ENCODE results near the gene GMDS.

The GMDS gene

GRCh38 chr6:2099870-2100269, 145.5 kb downstream of the GMDS start:
- no peak for DNase-seq (ENCODE audit: low read depth)

- DNase-seq (ENCODE audit: low read depth) = no peak
These were observed 147.9 kb downstream of the GMDS start for GRCh38 chr6:2097464-2097863.

GRCh38 chr6:2094642-2095041, 150.8 kb downstream of the GMDS start:
- no peak for DNase-seq (ENCODE audit: low read depth)

GRCh38 chr6:2086326-2086965, 159.0 kb downstream of the GMDS start:
- DNase-seq (ENCODE audit: low read depth) = peak; percentile 42

DNA sequence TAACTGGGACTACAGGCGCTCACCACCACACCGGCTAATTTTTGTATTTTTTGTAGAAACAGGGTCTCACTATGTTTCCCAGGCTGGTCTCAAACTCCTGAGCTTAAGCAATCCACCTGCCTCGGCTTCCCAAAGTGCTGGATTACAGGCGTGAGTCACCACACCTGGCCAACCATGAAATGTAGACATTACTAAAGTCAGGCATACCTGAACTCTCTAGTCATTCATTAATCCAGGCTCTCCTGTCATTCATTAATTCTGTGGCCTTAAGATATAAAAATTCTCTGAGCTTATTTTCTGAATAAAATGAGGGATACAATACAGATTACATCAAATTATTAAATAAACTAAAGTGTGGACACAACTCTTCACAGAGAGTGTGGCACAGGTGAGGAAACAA, 159.7 kb downstream of the GMDS start:
- DNase-seq (ENCODE audit: low read depth) = no peak

DNA sequence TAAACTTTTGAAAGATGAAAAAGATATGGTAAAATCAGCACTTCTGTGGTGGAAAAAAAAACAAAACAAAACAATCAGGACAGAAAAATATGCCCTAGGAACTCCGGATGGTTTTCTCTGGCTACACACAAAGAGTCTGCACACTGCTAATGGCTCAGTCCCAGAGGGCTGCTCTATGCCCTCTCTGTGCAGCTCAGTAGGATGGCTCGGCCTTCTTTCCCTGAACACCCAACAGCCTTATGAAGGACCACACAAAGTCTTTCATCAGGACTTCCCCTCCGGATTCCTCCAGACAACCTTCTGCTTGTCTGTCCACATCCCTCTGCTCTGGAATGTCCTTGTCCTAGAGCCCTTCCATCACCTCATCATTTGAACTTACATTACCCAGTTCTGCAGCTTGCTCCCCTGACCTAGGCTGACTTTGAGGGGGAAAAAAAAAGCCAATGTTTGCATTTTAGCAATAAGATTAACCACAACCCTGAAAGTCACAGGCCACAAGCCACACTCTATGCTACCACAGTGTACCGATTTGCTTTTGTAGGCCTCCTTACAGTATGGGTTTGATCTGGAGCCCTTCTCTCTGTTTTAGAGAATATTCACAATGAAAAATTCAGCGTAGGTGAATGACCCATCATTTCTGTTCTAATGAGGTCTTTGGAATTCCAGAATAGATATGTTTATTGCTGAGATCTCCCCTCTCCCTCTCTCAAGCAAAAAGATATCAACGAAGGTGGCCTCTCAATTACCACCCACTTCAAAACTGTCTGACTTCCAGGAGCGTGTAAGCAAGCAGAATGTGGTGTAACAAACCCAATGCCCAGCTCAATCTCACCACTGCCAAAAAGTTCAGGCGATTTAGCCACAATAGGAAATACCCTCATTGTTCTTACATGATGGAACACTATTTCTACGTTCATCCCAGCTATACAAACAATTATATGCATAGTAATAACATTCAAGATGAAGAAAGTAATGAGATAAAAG, 164.0 kb downstream of the GMDS start:
- no peak for DNase-seq (ENCODE audit: low read depth)

- DNase-seq (ENCODE audit: low read depth) = no peak
These were observed 166.5 kb downstream of the GMDS start for GRCh38 chr6:2078888-2079287.

GRCh38 chr6:2077826-2078225, 167.6 kb downstream of the GMDS start:
- no peak for DNase-seq (ENCODE audit: low read depth)

- DNase-seq (ENCODE audit: low read depth) = no peak
These were observed 171.9 kb downstream of the GMDS start for GRCh38 chr6:2073476-2073875.

DNA sequence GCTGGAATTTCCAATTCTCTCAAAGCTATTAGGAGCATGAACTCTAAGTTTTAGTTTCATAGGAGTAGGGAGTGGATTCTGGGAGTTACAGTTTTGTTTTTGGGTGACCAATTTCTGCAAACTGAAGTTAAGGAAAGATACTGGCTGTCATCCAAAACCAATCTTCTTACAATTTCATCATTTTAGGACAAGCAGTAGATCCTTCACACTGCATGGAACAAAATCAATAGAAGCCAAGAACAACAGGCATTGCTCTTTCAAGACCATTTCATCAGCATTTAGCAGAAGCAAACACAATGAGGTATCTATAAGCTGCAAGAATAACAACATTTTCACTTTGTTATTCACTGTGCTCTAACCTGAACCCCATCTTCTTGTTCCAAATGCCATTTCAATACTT, 173.0 kb downstream of the GMDS start:
- no peak for DNase-seq (ENCODE audit: low read depth)

- DNase-seq (ENCODE audit: low read depth) = no peak
These were observed 181.9 kb downstream of the GMDS start for GRCh38 chr6:2063547-2063946.

DNA sequence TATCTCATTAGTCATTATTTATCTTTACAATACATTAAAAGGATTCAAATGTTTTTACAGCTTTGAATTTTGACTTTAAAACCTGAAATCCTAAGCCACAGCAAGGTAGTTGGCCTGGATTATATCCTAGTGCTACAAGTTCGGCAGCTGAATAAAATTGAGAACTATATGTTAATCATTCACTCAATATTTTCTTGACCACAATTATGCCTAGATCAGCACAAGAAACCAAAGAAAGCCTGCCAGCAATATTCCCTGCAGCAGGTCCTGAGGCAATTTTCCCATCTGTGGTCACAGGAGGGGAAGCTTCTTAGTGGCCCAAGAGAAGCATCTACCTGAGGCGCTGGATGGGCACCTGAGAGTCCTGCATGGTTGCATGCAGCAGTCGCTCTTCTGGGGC, 183.5 kb downstream of the GMDS start:
- DNase-seq (ENCODE audit: low read depth) = no peak

DNA sequence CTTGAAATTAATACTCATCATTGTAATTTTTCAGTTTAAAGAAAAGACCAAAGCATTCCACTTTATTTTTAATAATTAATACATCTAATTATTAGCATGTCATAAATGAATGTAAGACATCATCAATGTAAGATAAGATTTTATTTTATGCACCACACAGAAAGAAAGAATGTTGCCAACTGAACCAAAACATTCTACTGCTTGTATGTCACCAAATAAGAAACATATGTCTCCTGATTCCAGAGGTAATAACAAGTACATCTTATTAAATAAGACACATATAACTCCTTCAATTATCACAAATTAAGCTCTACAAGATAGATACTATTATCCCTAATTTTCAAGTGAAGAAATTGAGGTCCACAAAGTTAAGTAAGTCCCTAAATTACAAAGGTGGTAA, 189.5 kb downstream of the GMDS start:
- DNase-seq (ENCODE audit: low read depth) = peak; percentile 6

DNA sequence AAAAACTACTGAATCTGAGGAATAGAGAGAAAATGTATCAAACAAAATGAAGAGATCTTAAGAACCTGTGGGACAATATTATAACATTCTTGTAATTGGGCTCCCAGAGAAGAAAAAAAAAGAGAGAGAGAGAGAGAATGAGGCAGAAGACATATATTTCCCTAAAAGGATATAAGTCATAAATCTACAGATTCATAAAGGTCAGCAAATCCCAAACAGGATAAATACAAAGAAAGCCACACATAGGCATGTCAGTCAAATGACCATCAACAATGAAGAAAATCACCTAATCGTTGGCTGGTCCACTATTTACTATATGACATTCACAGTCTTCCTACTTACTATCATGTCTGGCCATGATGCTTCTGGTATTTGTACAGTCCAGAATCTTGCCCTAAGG, 190.3 kb downstream of the GMDS start:
- DNase-seq (ENCODE audit: low read depth) = no peak

- no peak for DNase-seq (ENCODE audit: low read depth)
These were observed 190.8 kb downstream of the GMDS start for GRCh38 chr6:2054516-2055067.

DNA sequence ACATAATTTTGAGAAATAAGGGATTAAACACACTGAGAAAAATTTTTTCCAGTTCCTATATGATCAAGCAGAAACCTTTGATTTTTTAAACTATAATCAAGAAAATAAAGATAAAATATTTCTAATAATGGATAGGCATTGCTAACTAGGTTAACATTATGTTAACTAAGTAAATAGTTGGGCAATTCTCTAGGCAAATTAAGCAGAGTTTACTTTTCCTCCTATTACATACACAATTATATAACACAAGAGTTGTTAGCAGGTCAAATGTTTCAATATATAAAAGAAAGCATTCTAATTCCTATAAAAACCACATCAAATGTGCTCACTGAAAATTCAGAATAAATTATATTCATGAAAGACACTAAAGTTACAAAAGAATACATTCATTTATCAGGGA, 191.7 kb downstream of the GMDS start:
- no peak for DNase-seq (ENCODE audit: low read depth)

DNA sequence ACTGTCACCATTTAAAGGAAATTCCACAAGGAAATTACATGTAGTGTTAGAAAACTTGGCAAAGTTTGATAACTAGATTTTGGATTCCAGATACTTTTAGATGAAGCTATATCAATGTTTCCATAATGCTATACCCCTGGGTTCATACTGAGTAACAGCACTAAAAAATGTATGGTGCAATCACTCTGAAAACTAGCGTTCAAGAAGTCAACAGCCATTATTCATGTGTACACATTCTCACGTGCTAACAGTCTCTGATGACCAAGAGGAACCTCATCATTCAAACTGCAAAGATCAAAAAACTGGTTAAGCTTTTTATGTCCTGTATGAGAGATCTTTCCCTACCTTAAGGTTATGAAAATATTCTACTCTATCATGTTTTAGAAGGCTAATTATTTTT, 197.6 kb downstream of the GMDS start:
- DNase-seq (ENCODE audit: low read depth) = no peak

DNA sequence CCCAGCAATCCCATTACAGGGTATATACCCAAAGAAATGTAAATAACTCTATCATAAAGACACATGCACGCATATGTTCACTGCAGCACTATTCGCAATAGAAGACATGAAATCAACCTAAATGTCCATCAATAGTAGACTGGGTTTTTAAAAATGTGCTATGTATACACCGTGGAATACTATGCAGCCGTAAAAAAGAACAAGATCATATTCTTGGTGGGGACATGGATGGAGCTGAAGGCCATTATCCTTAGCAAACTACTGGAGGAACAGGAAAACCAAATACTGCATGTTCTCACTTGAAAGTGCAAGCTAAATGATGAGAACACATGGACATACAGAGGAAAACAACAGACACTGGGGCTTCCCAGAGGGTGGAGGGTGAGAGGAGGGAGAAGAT, 201.2 kb downstream of the GMDS start:
- no peak for DNase-seq (ENCODE audit: low read depth)

- DNase-seq (ENCODE audit: low read depth) = no peak
These were observed 202.3 kb downstream of the GMDS start for GRCh38 chr6:2042956-2043648.

DNA sequence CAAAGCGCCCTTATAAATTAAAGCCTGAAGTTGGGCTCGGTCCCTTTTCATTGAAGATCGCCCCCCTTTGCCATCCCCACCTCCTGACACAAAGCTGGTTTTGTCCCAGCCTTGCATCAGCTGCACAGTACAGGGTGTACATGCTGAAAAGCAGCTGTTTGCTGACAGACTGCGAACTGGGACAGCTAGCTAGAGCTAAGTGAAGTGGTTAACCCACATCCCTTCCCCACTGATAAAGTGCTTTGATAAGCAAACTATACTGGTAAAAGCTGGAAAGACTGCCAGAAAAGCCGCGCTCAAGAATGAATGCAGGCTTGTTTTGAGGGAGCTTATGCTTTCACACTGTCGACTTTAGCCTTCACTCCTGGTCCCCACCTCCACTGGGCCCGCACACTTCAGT, 207.3 kb downstream of the GMDS start:
- no peak for DNase-seq (ENCODE audit: low read depth)

GRCh38 chr6:2037237-2037926, 208.0 kb downstream of the GMDS start:
- no peak for DNase-seq (ENCODE audit: low read depth)

DNA sequence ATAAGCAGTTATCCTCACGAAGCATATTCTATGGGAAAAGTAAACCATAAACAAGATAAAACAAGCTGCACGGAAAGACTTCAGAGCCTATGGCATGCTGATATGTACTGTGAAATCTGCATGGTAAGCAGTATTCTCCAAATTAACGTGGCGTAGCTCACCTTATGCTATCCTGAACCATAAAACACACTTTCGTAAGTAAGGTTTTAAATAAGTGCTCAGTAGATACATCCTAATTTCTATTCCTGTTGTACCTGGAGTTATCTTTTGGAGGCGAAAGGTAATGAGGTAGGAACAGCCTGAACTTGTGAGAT, 208.7 kb downstream of the GMDS start:
- DNase-seq (ENCODE audit: low read depth) = no peak
